Cerebellar cortex (tissue), 1 donor: ENCODE measurements around the gene MYBPHL.

ENCODE experiments used
- DNase-seq: peaks from one replicate; pipeline ENCODE4 v3.0.0-alpha.2; 2015; ENCODE audit warnings: low spot score

The MYBPHL gene

GRCh38 chr1:109306832-109307273 lies at the start of gene MYBPHL:
Gene MYBPHL (minus strand): TSS chr1:109307011. CDS start chr1:109306991, 20 bp downstream.
- no peak for DNase-seq

- no peak for DNase-seq
These were observed 49.7 kb upstream of the MYBPHL start for GRCh38 chr1:109356505-109356904.

- no peak for DNase-seq
These were observed 48.1 kb upstream of the MYBPHL start for GRCh38 chr1:109354929-109355328.

GRCh38 chr1:109351457-109351856 lies 44.6 kb upstream of the MYBPHL start:
- DNase-seq = no peak

- DNase-seq = no peak
These were observed 43.8 kb upstream of the MYBPHL start for GRCh38 chr1:109350655-109351054.

- no peak for DNase-seq
These were observed 43.4 kb upstream of the MYBPHL start for GRCh38 chr1:109350182-109350581.

GRCh38 chr1:109347511-109347910 lies 40.7 kb upstream of the MYBPHL start:
- no peak for DNase-seq

GRCh38 chr1:109341944-109342930 lies 35.4 kb upstream of the MYBPHL start:
- DNase-seq = no peak

- DNase-seq = no peak
These were observed 31.8 kb upstream of the MYBPHL start for GRCh38 chr1:109338608-109339007.

GRCh38 chr1:109338091-109338490 lies 31.3 kb upstream of the MYBPHL start:
- DNase-seq = peak; percentile 77

- DNase-seq = no peak
These were observed 28.3 kb upstream of the MYBPHL start for GRCh38 chr1:109335091-109335490.

GRCh38 chr1:109331113-109331512 lies 24.3 kb upstream of the MYBPHL start:
- no peak for DNase-seq

- DNase-seq = no peak
These were observed 20.5 kb upstream of the MYBPHL start for GRCh38 chr1:109327285-109327684.

GRCh38 chr1:109322974-109323373 lies 16.2 kb upstream of the MYBPHL start:
- DNase-seq = no peak

GRCh38 chr1:109319114-109319513 lies 12.3 kb upstream of the MYBPHL start:
- DNase-seq = no peak

- no peak for DNase-seq
These were observed 9.7 kb upstream of the MYBPHL start for GRCh38 chr1:109316506-109316905.

- no peak for DNase-seq
These were observed 8.5 kb upstream of the MYBPHL start for GRCh38 chr1:109315288-109315687.

GRCh38 chr1:109314795-109315194 lies 8.0 kb upstream of the MYBPHL start:
- DNase-seq = no peak

GRCh38 chr1:109312978-109313775 lies 6.4 kb upstream of the MYBPHL start:
- no peak for DNase-seq

- DNase-seq = no peak
These were observed 5.4 kb upstream of the MYBPHL start for GRCh38 chr1:109312246-109312645.

- DNase-seq = no peak
These were observed 2.5 kb upstream of the MYBPHL start for GRCh38 chr1:109309347-109309746.

- DNase-seq = peak; percentile 26
These were observed 637 bp upstream of the MYBPHL start for GRCh38 chr1:109307274-109308021.
